Choroid plexus epithelial cell (primary cell): ENCODE data around the gene PKDCC.

Experiments
- DNase-seq: peaks from one replicate; pipeline ENCODE4 v3.0.0-alpha.2; 2010; ENCODE audit warnings: low read depth
- H3K4me3 ChIP-seq: 2 replicates; pipeline ENCODE4 v1.5.1; 2011; ENCODE audit warnings: low read depth, mild to moderate bottlenecking, control low read depth, low read length, moderate library complexity
- CTCF ChIP-seq: conservative IDR thresholded peaks from 2 replicates; pipeline ENCODE4 v1.5.1; 2011; ENCODE audit warnings: low read depth, mild to moderate bottlenecking, control low read depth, inconsistent platforms, low read length, moderate library complexity

Gene PKDCC

GRCh38 chr2:42007551-42007950, 40.3 kb upstream of the PKDCC start:
- TF ChIP-seq CTCF = no peak
- no peak for DNase-seq
- H3K4me3 ChIP-seq = no peak overlapping the region

DNA sequence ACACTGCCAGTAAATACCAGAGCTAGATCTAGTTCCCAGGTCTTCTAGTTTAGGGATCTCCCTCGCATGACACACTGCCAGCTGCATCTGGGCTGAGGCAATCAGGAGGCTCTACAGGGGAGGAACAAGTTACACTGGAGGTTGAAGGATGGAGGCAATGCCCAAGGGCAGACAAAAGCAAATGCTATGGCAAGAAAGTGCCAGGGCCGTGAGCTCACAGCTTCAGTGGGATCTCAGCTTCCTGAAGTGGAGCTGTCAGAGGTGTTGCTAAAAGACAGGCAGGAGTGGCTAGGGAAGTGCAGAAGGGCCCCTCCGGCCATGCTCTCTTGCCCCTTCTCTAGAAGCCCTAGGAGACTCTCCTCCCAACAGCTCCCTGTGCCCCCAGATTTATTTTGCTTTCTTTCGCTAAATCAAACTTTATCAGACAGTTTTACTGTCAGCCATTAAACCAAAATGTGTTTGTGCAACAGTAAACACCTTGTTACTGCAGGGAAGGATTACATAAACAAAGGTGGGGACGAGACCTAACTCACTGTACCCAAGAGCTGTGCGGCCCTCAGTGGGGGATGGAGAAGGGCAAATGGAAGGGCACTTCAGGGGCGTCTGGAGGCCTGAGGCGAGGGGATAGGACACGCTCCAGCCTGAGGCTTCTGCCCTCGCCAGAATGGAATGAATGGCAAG, 39.4 kb upstream of the PKDCC start:
- peak; percentile 56 for DNase-seq
- TF ChIP-seq CTCF = no peak
- H3K4me3 ChIP-seq = no peak overlapping the region

DNA sequence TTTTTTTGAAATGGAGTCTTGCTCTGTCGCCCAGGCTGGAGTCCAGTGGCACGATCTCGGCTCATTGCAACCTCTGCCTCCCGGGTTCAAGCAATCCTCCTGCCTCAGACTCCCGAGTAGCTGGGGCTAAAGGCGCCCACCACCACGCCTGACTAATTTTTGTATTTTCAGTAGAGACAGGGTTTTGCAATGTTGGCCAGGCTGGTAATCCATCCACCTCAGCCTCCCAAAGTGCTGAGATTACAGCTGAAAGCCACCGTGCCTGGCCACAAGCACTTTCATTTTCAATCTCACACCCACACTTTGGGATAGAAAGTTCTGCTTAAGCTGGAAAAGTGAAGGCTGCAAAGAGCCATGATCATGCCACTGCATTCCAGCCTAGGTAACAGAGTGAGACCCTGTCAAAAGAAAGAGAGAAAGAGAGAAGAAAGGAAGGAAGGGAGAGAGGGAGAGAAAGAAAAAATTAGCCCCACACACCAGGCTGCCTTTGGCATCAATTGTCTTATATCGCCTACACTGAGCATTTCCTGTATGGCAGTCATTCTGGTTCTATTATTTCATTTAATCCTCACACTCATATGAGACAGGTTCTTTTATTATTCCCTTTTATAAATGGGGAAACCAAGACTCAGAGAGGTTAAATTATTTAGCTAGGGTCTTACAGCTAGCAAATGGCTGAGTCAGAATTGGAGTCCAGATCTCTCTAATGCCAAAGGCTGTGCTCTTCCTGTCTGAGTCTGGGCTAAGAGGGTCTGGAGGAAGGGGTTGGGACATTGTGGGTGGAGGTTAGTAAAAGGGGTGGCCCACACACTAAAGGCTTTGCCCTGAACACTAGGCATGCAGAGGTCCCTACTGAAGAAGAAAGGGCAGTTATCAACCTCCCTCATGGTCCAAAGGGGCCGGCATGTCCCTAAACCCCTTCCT, 37.9 kb upstream of the PKDCC start:
- peak; percentile 53 for DNase-seq
- H3K4me3 ChIP-seq = no peak overlapping the region
- TF ChIP-seq CTCF = no peak

- DNase-seq = peak; percentile 82
- no peak overlapping the region for H3K4me3 ChIP-seq
- no peak for TF ChIP-seq CTCF
Measured at GRCh38 chr2:42010743-42011298, 37.0 kb upstream of the PKDCC start.

DNA sequence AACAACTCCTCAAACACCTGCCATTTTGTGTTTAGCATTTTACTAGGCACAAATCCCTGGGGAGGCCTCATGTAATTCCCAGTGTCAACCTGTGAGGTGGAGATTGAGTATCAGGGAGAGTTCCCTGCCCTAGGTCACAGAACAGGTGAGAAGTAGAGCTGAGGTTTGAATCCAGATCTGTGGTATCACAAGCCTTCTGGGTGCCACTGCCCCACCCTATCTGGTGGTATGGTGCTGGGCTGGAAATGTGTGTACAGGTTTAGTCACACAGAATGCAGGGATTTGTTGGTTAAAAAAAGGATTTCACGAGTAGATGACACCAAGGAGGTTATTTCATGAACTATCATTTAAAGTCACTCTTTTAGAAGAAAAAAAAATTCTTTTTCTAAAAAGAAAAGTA, 35.7 kb upstream of the PKDCC start:
- no peak overlapping the region for H3K4me3 ChIP-seq
- no peak for TF ChIP-seq CTCF
- no peak for DNase-seq

DNA sequence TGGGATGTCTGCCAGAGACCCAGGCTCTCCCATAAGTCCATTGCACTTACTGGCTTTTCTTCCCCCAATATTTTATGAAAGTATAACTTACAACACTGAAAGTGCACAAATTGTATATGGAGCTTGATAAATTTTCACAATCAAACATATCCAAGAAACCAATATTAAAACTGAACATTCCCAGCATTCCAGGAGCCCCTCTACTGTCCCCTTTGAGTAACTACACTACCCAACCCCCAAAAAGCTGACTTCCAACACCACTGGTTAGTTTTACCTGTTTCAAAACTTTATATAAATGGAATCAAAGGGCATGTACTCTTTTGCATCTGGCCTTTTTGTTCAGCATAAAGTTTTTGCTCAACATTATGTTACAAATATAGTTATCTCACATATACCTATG, 35.2 kb upstream of the PKDCC start:
- peak; percentile 25 for TF ChIP-seq CTCF
- no peak for DNase-seq
- H3K4me3 ChIP-seq = no peak overlapping the region
